Lower leg skin (tissue), 4 donors: ENCODE measurements around the gene DYRK3. TPM values are rescaled to one million over a fixed set of nuclear protein-coding genes. Genes with fewer than 3 reads are reported as not detected.

Experiments used
- DNase-seq, 2 donors: peaks; one replicate each; pipeline ENCODE4 v3.0.0-alpha.2; 2019; ENCODE audit warnings: low spot score in 2 of 2
- H3K4me3 ChIP-seq: fragments of 200-600 bp; sonication (generic); 2 replicates; pipeline ENCODE4 v1.5.1; 2017; ENCODE audit warnings: mild to moderate bottlenecking, low read depth; ENCODE audit not compliant: poor library complexity, severe bottlenecking
- POLR2A ChIP-seq, 2 donors: fragments of 450-650 bp; IDR thresholded peaks; one replicate each; pipeline ENCODE4 v1.6.1; 2016 to 2017; ENCODE audit warnings: antibody characterized with exemption in 2 of 2, mild to moderate bottlenecking in 1 of 2, moderate library complexity in 1 of 2
- WGBS, 2 donors: methylation state at CpG; one replicate each; pipeline ENCODE4 v1.1.5; 2018; 5-methylcytosine and 5-hydroxymethylcytosine counted together
- intact Hi-C: fragments of 100-400 bp; cut with DNase I; formaldehyde crosslinking; loops from one replicate; pipeline ENCODE4 v1.15.0; 2023; ENCODE audit warnings: low total_unique reads
- total RNA-seq, 4 donors: library from RNA; depleted of rRNA; stranded (reverse); fragments of >200 nt; gene quantifications; one replicate each; pipeline ENCODE4 v1.1.0, GENCODE V29; 2016
- TF ChIP-seq, protein P1 (sequence below), 3 donors: fragments of 450-650 bp; IDR thresholded peaks; one replicate each; pipeline ENCODE4 v1.5.1; 2016; ENCODE audit warnings: antibody characterized with exemption in 3 of 3, mild to moderate bottlenecking in 3 of 3, moderate library complexity in 2 of 3

The DYRK3 gene
- total RNA-seq, 4 donors from 2014 or later = 1.4 to 4.7 (median 3.2) TPM

GRCh38 chr1:206687251-206687914 is 52.0 kb downstream of the DYRK3 start:
- intact Hi-C loops = no loop called here
- TF ChIP-seq POLR2A (IDR thresholded peaks at IDR 0.05) = no peak
- TF ChIP-seq, protein P1, sequence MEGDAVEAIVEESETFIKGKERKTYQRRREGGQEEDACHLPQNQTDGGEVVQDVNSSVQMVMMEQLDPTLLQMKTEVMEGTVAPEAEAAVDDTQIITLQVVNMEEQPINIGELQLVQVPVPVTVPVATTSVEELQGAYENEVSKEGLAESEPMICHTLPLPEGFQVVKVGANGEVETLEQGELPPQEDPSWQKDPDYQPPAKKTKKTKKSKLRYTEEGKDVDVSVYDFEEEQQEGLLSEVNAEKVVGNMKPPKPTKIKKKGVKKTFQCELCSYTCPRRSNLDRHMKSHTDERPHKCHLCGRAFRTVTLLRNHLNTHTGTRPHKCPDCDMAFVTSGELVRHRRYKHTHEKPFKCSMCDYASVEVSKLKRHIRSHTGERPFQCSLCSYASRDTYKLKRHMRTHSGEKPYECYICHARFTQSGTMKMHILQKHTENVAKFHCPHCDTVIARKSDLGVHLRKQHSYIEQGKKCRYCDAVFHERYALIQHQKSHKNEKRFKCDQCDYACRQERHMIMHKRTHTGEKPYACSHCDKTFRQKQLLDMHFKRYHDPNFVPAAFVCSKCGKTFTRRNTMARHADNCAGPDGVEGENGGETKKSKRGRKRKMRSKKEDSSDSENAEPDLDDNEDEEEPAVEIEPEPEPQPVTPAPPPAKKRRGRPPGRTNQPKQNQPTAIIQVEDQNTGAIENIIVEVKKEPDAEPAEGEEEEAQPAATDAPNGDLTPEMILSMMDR (IDR thresholded peaks at IDR 0.05) = no peak
- H3K4me3 ChIP-seq = no peak overlapping the region
- no peak for DNase-seq
- WGBS, 2 donors = 47 to 49% methylated on average over 7 of the region's 7 CpGs

- 51 to 66% methylated on average over 2 of the region's 2 CpGs for WGBS, 2 donors
- H3K4me3 ChIP-seq = no peak overlapping the region
- intact Hi-C loops = no loop called here
- DNase-seq = no peak
- TF ChIP-seq, protein P1 (IDR thresholded peaks at IDR 0.05) = no peak
- TF ChIP-seq POLR2A (IDR thresholded peaks at IDR 0.05) = no peak
Observed at GRCh38 chr1:206687915-206688442, 52.6 kb downstream of the DYRK3 start.

DNA sequence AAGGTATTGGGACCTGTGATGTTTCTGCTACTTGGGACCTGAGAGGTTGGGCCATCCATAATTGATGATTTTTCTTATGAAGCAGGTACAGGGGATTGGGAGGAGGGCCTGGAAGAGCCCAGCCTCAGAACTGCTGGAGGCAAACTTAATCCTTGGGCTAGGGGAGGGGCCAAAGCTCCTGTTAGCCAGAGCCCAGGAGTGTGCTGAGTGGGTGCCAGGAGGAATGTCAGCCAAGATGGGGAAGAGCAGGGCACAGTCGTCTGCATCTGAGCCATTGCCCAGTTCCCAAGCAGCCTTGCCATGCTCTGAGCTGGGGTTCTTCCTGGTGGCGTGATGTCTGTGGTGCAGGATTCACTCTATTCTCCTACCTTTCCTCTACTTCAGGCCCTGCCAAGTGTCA is 55.2 kb downstream of the DYRK3 start:
- no peak for DNase-seq
- TF ChIP-seq, protein P1 (IDR thresholded peaks at IDR 0.05) = no peak
- no peak for TF ChIP-seq POLR2A (IDR thresholded peaks at IDR 0.05)
- H3K4me3 ChIP-seq = no peak overlapping the region
- WGBS, 2 donors = 49 to 57% methylated on average over 2 of the region's 2 CpGs
- intact Hi-C loops = no loop called here

- WGBS, 2 donors = 78% methylated on average over 8 of the region's 8 CpGs
- DNase-seq = no peak
- no peak overlapping the region for H3K4me3 ChIP-seq
- intact Hi-C loops = no loop called here
- TF ChIP-seq, protein P1 (IDR thresholded peaks at IDR 0.05) = no peak
- TF ChIP-seq POLR2A (IDR thresholded peaks at IDR 0.05) = no peak
Observed at GRCh38 chr1:206691604-206692003, 56.3 kb downstream of the DYRK3 start.

- intact Hi-C loops = no loop called here
- TF ChIP-seq, protein P1 (IDR thresholded peaks at IDR 0.05) = no peak
- no peak for TF ChIP-seq POLR2A (IDR thresholded peaks at IDR 0.05)
- H3K4me3 ChIP-seq = no peak overlapping the region
- DNase-seq = no peak
- WGBS, 2 donors = 70 to 75% methylated on average over 10 of the region's 10 CpGs
Observed at GRCh38 chr1:206693029-206693428, 57.7 kb downstream of the DYRK3 start.

GRCh38 chr1:206693592-206693991 is 58.3 kb downstream of the DYRK3 start:
- no peak for DNase-seq
- TF ChIP-seq, protein P1 (IDR thresholded peaks at IDR 0.05) = no peak
- TF ChIP-seq POLR2A (IDR thresholded peaks at IDR 0.05) = no peak
- WGBS, 2 donors = 68 to 73% methylated on average over 6 to 7 of the region's 7 CpGs
- H3K4me3 ChIP-seq = no peak overlapping the region
- intact Hi-C loops = no loop called here
